H9 (cell line): ENCODE results near the gene NKX1-2. TPM values are rescaled to one million over a fixed set of nuclear protein-coding genes. Genes with fewer than 3 reads are reported as not detected.

ENCODE experiments used
- DNase-seq: peaks from one replicate; pipeline ENCODE4 v3.0.0-alpha.2; 2017
- H2AFZ ChIP-seq: one replicate; pipeline ENCODE4 v1.6.1; 2013; ENCODE audit warnings: mild to moderate bottlenecking, low read length, control low read depth, moderate library complexity
- H2AK5ac ChIP-seq: 2 replicates; pipeline ENCODE4 v1.6.1; 2013; ENCODE audit warnings: low read length, control low read depth, mixed read lengths; ENCODE audit not compliant: insufficient read length
- H2BK120ac ChIP-seq: one replicate; pipeline ENCODE4 v1.6.1; 2013; ENCODE audit warnings: low read depth, mild to moderate bottlenecking, low read length, control low read depth, inconsistent platforms; ENCODE audit not compliant: poor library complexity, severe bottlenecking
- H2BK12ac ChIP-seq: 2 replicates; pipeline ENCODE4 v1.6.1; 2013; ENCODE audit warnings: low read length, control low read depth, mixed read lengths, low read depth; ENCODE audit not compliant: insufficient read length
- H2BK15ac ChIP-seq: 2 replicates; pipeline ENCODE4 v1.6.1; 2013; ENCODE audit warnings: low read depth, low read length, control low read depth
- H2BK20ac ChIP-seq: one replicate; pipeline ENCODE4 v1.6.1; 2013; ENCODE audit warnings: low read depth, mild to moderate bottlenecking, low read length, control low read depth, inconsistent platforms; ENCODE audit not compliant: poor library complexity, severe bottlenecking
- H2BK5ac ChIP-seq: 2 replicates; pipeline ENCODE4 v1.6.1; 2013; ENCODE audit warnings: low read length, control low read depth, mixed read lengths; ENCODE audit not compliant: insufficient read length
- H3K14ac ChIP-seq: 2 replicates; pipeline ENCODE4 v1.6.1; 2013; ENCODE audit warnings: low read length, control low read depth; ENCODE audit not compliant: insufficient read depth
- H3K18ac ChIP-seq: 2 replicates; pipeline ENCODE4 v1.6.1; 2013; ENCODE audit warnings: low read depth, mild to moderate bottlenecking, mixed read lengths, low read length, control low read depth; ENCODE audit not compliant: insufficient read length
- H3K23ac ChIP-seq: 2 replicates; pipeline ENCODE4 v1.6.1; 2013; ENCODE audit warnings: low read length, control low read depth, mixed read lengths, low read depth; ENCODE audit not compliant: insufficient read length
- H3K23me2 ChIP-seq: 2 replicates; pipeline ENCODE4 v1.6.1; 2013; ENCODE audit warnings: low read depth, mild to moderate bottlenecking, mixed read lengths, low read length, control low read depth; ENCODE audit not compliant: insufficient read length, poor library complexity, severe bottlenecking
- H3K27ac ChIP-seq: 2 replicates; pipeline ENCODE4 v1.5.1; 2013; ENCODE audit warnings: low read length, control low read depth, mixed read lengths, low read depth; ENCODE audit not compliant: insufficient read length
- H3K27me3 ChIP-seq: 2 replicates; pipeline ENCODE4 v1.6.1; 2013; ENCODE audit warnings: low read length, control low read depth, inconsistent platforms; ENCODE audit not compliant: insufficient read depth
- H3K4ac ChIP-seq: 2 replicates; pipeline ENCODE4 v1.6.1; 2013; ENCODE audit warnings: low read depth, mild to moderate bottlenecking, control low read depth, inconsistent platforms, low read length, moderate library complexity
- H3K4me1 ChIP-seq: 2 replicates; pipeline ENCODE4 v1.6.1; 2013; ENCODE audit warnings: low read length, control low read depth, inconsistent platforms; ENCODE audit not compliant: insufficient read depth
- H3K4me2 ChIP-seq: 2 replicates; pipeline ENCODE4 v1.6.1; 2013; ENCODE audit warnings: low read length, control low read depth, mixed read lengths; ENCODE audit not compliant: insufficient read length, insufficient read depth
- H3K56ac ChIP-seq: 2 replicates; pipeline ENCODE4 v1.6.1; 2013; ENCODE audit warnings: low read depth, mild to moderate bottlenecking, mixed read lengths, low read length, control low read depth; ENCODE audit not compliant: insufficient read length
- H3K79me1 ChIP-seq: 2 replicates; pipeline ENCODE4 v1.6.1; 2013; ENCODE audit warnings: low read depth, mild to moderate bottlenecking, moderate library complexity, low read length, control low read depth, inconsistent platforms; ENCODE audit not compliant: insufficient read depth, poor library complexity, severe bottlenecking
- H3K79me2 ChIP-seq: 2 replicates; pipeline ENCODE4 v1.6.1; 2013; ENCODE audit warnings: low read length, control low read depth, inconsistent platforms; ENCODE audit not compliant: insufficient read depth
- H3K9ac ChIP-seq: 2 replicates; pipeline ENCODE4 v1.6.1; 2013; ENCODE audit warnings: low read length, control low read depth, mixed read lengths; ENCODE audit not compliant: insufficient read length; ENCODE audit errors: extremely low read depth
- H3K9me3 ChIP-seq: one replicate; pipeline ENCODE4 v1.6.1; 2013; ENCODE audit warnings: low read depth, low read length, inconsistent platforms; ENCODE audit not compliant: control insufficient read depth
- H3T11ph ChIP-seq: one replicate; pipeline ENCODE4 v1.6.1; 2013; ENCODE audit warnings: mild to moderate bottlenecking, low read length, control low read depth, inconsistent platforms
- H4K20me1 ChIP-seq: one replicate; pipeline ENCODE4 v1.6.1; 2013; ENCODE audit not compliant: control insufficient read depth, insufficient read length, insufficient read depth
- H4K5ac ChIP-seq: 2 replicates; pipeline ENCODE4 v1.6.1; 2013; ENCODE audit warnings: low read depth, mild to moderate bottlenecking, mixed read lengths, low read length, control low read depth; ENCODE audit not compliant: insufficient read length
- H4K8ac ChIP-seq: replicated peaks from 2 replicates; pipeline ENCODE4 v1.6.1; 2013; ENCODE audit warnings: low read length, control low read depth, mixed read lengths, low read depth; ENCODE audit not compliant: insufficient read length
- H4K91ac ChIP-seq: 2 replicates; pipeline ENCODE4 v1.6.1; 2013; ENCODE audit warnings: low read depth, mild to moderate bottlenecking, moderate library complexity, mixed read lengths, low read length, control low read depth; ENCODE audit not compliant: insufficient read length
- H3K27ac Mint-ChIP-seq, 3 experiments: 2 replicates in 2 of 3; 3 replicates in 1 of 3; pipeline ENCODE4 v1.8.0; 2020 to 2021; ENCODE audit warnings: mixed read lengths in 3 of 3, mild to moderate bottlenecking in 1 of 3, moderate library complexity in 1 of 3
- H3K27me3 Mint-ChIP-seq: 2 replicates; pipeline ENCODE4 v1.8.0; 2021; ENCODE audit warnings: low read depth, mild to moderate bottlenecking, moderate library complexity, mixed read lengths
- H3K36me3 Mint-ChIP-seq, 3 experiments: 2 replicates in 2 of 3; 3 replicates in 1 of 3; pipeline ENCODE4 v1.8.0; 2020 to 2021; ENCODE audit warnings: low read depth in 3 of 3, mixed read lengths in 3 of 3; ENCODE audit not compliant: insufficient read depth in 1 of 3
- H3K4me1 Mint-ChIP-seq, 2 experiments: 2 replicates each; pipeline ENCODE4 v1.8.0; 2020; ENCODE audit warnings: mixed read lengths in 2 of 2
- H3K4me3 Mint-ChIP-seq, 2 experiments: 2 replicates in 1 of 2; 3 replicates in 1 of 2; pipeline ENCODE4 v1.8.0; 2020 to 2021; ENCODE audit warnings: mild to moderate bottlenecking in 2 of 2, mixed read lengths in 2 of 2, moderate library complexity in 1 of 2
- H3K9me3 Mint-ChIP-seq, 2 experiments: 2 replicates in 1 of 2; 3 replicates in 1 of 2; pipeline ENCODE4 v1.8.0; 2020; ENCODE audit warnings: mild to moderate bottlenecking in 2 of 2, mixed read lengths in 2 of 2, moderate library complexity in 1 of 2
- WGBS: extraction: QIAGEN DNeasy Blood & Tissue Kit; methylation state at CpG from one replicate; pipeline ENCODE4 v1.1.7; 2013; ENCODE audit warnings: missing lambda C conversion rate, low lambda C conversion rate, mixed read lengths; ENCODE audit not compliant: insufficient read length; ENCODE audit errors: extremely low coverage; 5-methylcytosine and 5-hydroxymethylcytosine counted together
- total RNA-seq: library from RNA; stranded (reverse); gene quantifications from 2 replicates; pipeline ENCODE4 v1.2.1, GENCODE V29; 2021
- TF ChIP-seq, protein P1 (sequence below): fragments of 200-600 bp; sonication (generic); conservative IDR thresholded peaks from 3 replicates; pipeline ENCODE4 v1.8.0; 2021; ENCODE audit warnings: antibody characterized with exemption, mild to moderate bottlenecking

The NKX1-2 gene
- total RNA-seq, 1 experiment from 2014 or later: 15.3 TPM

DNA sequence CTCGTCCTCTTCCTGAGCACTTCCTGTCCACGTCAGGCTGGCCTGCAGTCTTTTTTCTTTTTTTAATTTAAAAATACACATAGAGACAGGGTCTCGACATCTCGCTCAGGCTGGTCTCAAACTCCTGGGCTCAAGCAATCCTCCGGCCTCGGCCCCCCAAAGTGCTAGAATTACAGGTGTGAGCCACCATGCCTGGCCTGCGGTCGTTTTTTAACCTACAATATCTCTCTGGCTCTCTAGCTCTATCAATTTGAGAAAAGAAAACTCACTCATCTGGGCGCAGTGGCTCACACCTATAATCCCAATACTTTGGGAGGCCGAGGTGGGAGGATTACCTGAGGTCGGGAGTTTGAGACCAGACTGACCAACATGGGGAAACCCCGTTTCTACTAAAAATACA, 27.1 kb downstream of the NKX1-2 start:
- no peak for DNase-seq
- Histone ChIP-seq H3K27ac (no peak overlapping the region), H2BK5ac (no peak overlapping the region), H2BK120ac (no peak overlapping the region), H3K14ac (no peak overlapping the region), H2BK15ac (no peak overlapping the region), H4K20me1 (no peaks in the 10 kb centered on the region), H2AK5ac (no peak overlapping the region), H3K27me3 (no peaks in the 10 kb centered on the region; the same call in 1 of the 2 replicates), H3K4me1 (no peaks in the 10 kb centered on the region), H3K23me2 (peaks cover 8% of the 10 kb centered on the region), H3K56ac (no peak overlapping the region), H3K79me1 (no peaks in the 10 kb centered on the region), H3T11ph (no peak overlapping the region), H2BK20ac (no peak overlapping the region), H3K9me3 (no peaks in the 10 kb centered on the region), H3K9ac (no peak overlapping the region), H4K8ac (no peak overlapping the region), H3K79me2 (no peaks in the 10 kb centered on the region), H3K23ac (no peak overlapping the region), H3K4ac (no peak overlapping the region), H2AFZ (no peak overlapping the region), H4K91ac (no peak overlapping the region), H3K4me2 (no peak overlapping the region), H2BK12ac (no peak overlapping the region), H4K5ac (no peak overlapping the region), H3K18ac (no peak overlapping the region)
- Mint-ChIP-seq H3K27ac (no peak overlapping the region; a peak in 1 of 7 replicates), H3K36me3 (no peaks in the 10 kb centered on the region), H3K27me3 (peaks cover 37% of the 10 kb centered on the region), H3K4me1 (peaks cover 17 to 19% of the 10 kb centered on the region in 2 experiments), H3K4me3 (no peak overlapping the region), H3K9me3 (no peaks in the 10 kb centered on the region)
- TF ChIP-seq, protein P1, sequence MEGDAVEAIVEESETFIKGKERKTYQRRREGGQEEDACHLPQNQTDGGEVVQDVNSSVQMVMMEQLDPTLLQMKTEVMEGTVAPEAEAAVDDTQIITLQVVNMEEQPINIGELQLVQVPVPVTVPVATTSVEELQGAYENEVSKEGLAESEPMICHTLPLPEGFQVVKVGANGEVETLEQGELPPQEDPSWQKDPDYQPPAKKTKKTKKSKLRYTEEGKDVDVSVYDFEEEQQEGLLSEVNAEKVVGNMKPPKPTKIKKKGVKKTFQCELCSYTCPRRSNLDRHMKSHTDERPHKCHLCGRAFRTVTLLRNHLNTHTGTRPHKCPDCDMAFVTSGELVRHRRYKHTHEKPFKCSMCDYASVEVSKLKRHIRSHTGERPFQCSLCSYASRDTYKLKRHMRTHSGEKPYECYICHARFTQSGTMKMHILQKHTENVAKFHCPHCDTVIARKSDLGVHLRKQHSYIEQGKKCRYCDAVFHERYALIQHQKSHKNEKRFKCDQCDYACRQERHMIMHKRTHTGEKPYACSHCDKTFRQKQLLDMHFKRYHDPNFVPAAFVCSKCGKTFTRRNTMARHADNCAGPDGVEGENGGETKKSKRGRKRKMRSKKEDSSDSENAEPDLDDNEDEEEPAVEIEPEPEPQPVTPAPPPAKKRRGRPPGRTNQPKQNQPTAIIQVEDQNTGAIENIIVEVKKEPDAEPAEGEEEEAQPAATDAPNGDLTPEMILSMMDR: no peak
- no CpG with 5 or more reads among the region's 12 CpGs for WGBS
